Measurements from ENCODE around the gene ANXA4.

ANXA4 gene

DNA sequence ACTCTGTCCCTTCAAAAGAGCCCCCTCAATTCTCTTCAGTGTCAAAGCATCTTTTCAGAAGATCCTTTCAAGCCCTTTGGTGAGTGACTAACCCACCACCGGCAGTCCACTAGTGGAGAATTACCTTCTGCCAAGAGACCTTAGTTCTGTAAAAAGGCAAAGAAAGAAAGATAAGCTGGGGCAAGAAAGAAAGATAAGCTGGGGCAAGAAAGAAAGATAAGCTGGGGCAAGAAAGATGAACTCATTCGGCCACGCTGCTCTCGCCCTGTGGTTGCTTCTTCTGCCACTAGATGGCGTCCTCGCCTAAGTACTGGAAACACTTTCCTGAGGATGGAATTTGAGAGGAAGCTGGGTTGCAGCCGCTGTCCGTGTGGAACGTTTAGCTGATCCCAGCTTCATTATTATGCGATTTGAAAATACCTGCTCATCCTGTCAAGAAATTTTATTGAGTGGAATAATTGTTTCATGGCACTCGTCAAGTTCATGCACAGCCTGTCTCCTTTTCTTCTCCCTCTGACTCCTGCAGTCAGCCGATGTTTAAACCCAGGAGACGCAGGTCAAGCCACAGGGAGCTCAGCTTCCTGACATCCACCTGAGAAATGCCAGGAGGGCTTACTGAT, 17.3 kb upstream of the ANXA4 start:
- no peak for TF ChIP-seq POLR2AphosphoS5 (IDR thresholded peaks at IDR 0.05; ENCODE audit: low read depth, low read length)
- no peak for TF ChIP-seq REST (IDR thresholded peaks at IDR 0.05; ENCODE audit: insufficient read depth in 1 of 2, low read depth in 2 of 2, low read length in 2 of 2)
- TF ChIP-seq TAF1 (IDR thresholded peaks at IDR 0.05; ENCODE audit: borderline replicate concordance, insufficient read depth, low read length) = no peak
- TF ChIP-seq FOXP2 (optimal IDR thresholded peaks at IDR 0.05; ENCODE audit: borderline replicate concordance, extremely low read depth, extremely low read length, insufficient read depth) = no peak
- no peak for TF ChIP-seq SIN3A (IDR thresholded peaks at IDR 0.05; ENCODE audit: borderline replicate concordance, insufficient read depth, low read length)

GRCh38 chr2:69725706-69726360, 16.1 kb upstream of the ANXA4 start:
- TF ChIP-seq TAF1 (IDR thresholded peaks at IDR 0.05; ENCODE audit: borderline replicate concordance, insufficient read depth, low read length) (no peak), REST (IDR thresholded peaks at IDR 0.05; ENCODE audit: insufficient read depth in 1 of 2, low read depth in 2 of 2, low read length in 2 of 2) (no peak), SIN3A (IDR thresholded peaks at IDR 0.05; ENCODE audit: borderline replicate concordance, insufficient read depth, low read length) (no peak), FOXP2 (optimal IDR thresholded peaks at IDR 0.05; ENCODE audit: borderline replicate concordance, extremely low read depth, extremely low read length, insufficient read depth) (no peak), POLR2AphosphoS5 (IDR thresholded peaks at IDR 0.05; ENCODE audit: low read depth, low read length) (no peak)

DNA sequence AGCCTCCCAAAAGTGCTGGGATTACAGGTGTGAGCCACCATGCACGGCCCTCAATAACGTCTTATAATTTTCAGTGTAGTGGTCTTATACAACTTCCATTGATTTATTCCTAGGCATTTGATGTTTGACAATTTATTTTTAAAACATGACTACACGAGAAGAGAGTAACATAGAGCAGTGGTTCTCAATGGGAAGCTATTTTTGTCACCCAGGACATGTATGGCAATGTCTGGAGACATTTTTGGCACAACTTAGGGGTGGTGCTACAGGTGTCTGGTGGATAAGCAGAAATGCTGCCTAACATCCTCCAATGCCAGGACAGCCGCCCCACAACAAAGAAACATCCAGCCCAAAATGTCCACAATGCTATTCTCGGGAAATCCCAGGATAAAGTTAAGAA, 12.7 kb upstream of the ANXA4 start:
- TF ChIP-seq REST (IDR thresholded peaks at IDR 0.05; ENCODE audit: insufficient read depth in 1 of 2, low read depth in 2 of 2, low read length in 2 of 2) (no peak), FOXP2 (optimal IDR thresholded peaks at IDR 0.05; ENCODE audit: borderline replicate concordance, extremely low read depth, extremely low read length, insufficient read depth) (no peak), TAF1 (IDR thresholded peaks at IDR 0.05; ENCODE audit: borderline replicate concordance, insufficient read depth, low read length) (no peak), SIN3A (IDR thresholded peaks at IDR 0.05; ENCODE audit: borderline replicate concordance, insufficient read depth, low read length) (no peak), POLR2AphosphoS5 (IDR thresholded peaks at IDR 0.05; ENCODE audit: low read depth, low read length) (no peak)

- TF ChIP-seq POLR2AphosphoS5 (IDR thresholded peaks at IDR 0.05; ENCODE audit: low read depth, low read length) = no peak
- TF ChIP-seq FOXP2 (optimal IDR thresholded peaks at IDR 0.05; ENCODE audit: borderline replicate concordance, extremely low read depth, extremely low read length, insufficient read depth) = no peak
- TF ChIP-seq REST (IDR thresholded peaks at IDR 0.05; ENCODE audit: insufficient read depth in 1 of 2, low read depth in 2 of 2, low read length in 2 of 2) = no peak
- TF ChIP-seq SIN3A (IDR thresholded peaks at IDR 0.05; ENCODE audit: borderline replicate concordance, insufficient read depth, low read length) = no peak
- TF ChIP-seq TAF1 (IDR thresholded peaks at IDR 0.05; ENCODE audit: borderline replicate concordance, insufficient read depth, low read length) = no peak
Measured at GRCh38 chr2:69729781-69730180, 12.2 kb upstream of the ANXA4 start.

Measured in PFSK-1 (cell line).